ENCODE measurements around the gene HCK. TPM values are rescaled to one million over a fixed set of nuclear protein-coding genes. Genes with fewer than 3 reads are reported as not detected.

Gene HCK
- polyA plus RNA-seq, 2 of the 4 experiments (the other 2 are of a cell fraction): 0.06 TPM; not detected in 1

- TF ChIP-seq, protein P1, sequence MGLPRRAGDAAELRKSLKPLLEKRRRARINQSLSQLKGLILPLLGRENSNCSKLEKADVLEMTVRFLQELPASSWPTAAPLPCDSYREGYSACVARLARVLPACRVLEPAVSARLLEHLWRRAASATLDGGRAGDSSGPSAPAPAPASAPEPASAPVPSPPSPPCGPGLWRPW (IDR thresholded peaks at IDR 0.05): no peak
- TF ChIP-seq FOSL2 (IDR thresholded peaks at IDR 0.05) (no peak), FOSL2 (CRISPR knock-in tag; IDR thresholded peaks at IDR 0.05) (no peak), JUN (IDR thresholded peaks at IDR 0.05) (no peak), HOXB13 (CRISPR knock-in tag; IDR thresholded peaks at IDR 0.05; ENCODE audit: low read depth) (no peak), CHD2 (IDR thresholded peaks at IDR 0.05; ENCODE audit: low read length, partially characterized antibody) (no peak), MAZ (IDR thresholded peaks at IDR 0.05; ENCODE audit: borderline replicate concordance, low read depth, low read length) (no peak), CBX8 (IDR thresholded peaks at IDR 0.05) (no peak), SMC3 (IDR thresholded peaks at IDR 0.05) (no peak), CEBPB (IDR thresholded peaks at IDR 0.05) (no peak)
- TF ChIP-seq, protein P2, sequence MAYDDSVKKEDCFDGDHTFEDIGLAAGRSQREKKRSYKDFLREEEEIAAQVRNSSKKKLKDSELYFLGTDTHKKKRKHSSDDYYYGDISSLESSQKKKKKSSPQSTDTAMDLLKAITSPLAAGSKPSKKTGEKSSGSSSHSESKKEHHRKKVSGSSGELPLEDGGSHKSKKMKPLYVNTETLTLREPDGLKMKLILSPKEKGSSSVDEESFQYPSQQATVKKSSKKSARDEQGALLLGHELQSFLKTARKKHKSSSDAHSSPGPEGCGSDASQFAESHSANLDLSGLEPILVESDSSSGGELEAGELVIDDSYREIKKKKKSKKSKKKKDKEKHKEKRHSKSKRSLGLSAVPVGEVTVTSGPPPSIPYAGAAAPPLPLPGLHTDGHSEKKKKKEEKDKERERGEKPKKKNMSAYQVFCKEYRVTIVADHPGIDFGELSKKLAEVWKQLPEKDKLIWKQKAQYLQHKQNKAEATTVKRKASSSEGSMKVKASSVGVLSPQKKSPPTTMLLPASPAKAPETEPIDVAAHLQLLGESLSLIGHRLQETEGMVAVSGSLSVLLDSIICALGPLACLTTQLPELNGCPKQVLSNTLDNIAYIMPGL (CRISPR knock-in tag; IDR thresholded peaks at IDR 0.05; ENCODE audit: borderline replicate concordance): no peak
- ChIA-PET CTCF (interaction anchor here (0.9 kb wide), 1 partner anchor 33 kb away, joined by 3 read pairs; no protein-coding TSS in a partner anchor), POLR2A (no interaction called here)
- Histone ChIP-seq H3K27ac (no peak overlapping the region), H3K9me3 (no peaks in the 10 kb centered on the region), H3K4me2 (no peak overlapping the region), H3K4me1 (no peaks in the 10 kb centered on the region), H3K4me3 (no peak overlapping the region)
- ATAC-seq (no peak), DNase-seq (ENCODE audit: low read depth in 1 of 2, low spot score in 1 of 2) (no peak), FAIRE-seq (no peak)
- WGBS (ENCODE audit: missing lambda C conversion rate): 85% methylated on average over 5 of the region's 5 CpGs
Measured at GRCh38 chr20:32125506-32125905, 73.5 kb downstream of the HCK start.

DNA sequence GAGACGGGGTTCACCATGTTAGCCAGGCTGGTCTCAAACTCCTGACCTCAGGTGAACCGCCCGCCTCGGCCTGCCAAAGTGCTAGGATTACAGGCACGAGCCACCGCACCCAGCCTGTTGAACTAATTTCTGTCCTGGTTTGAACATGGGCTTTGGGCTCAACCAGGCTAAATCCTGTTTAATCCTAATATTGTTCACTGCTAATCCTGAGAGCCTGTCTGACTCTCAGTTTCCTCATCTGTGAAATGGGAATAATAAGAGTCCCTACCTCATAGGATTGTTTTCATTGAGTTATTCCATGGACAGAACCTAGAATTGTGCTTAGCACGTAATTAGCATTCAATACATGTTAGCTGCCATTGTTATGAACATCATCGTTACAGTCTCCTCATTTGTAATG lies 74.9 kb downstream of the HCK start:
- Histone ChIP-seq H3K4me3 (no peak overlapping the region), H3K9me3 (no peaks in the 10 kb centered on the region), H3K4me2 (no peak overlapping the region), H3K27ac (no peak overlapping the region), H3K4me1 (no peaks in the 10 kb centered on the region)
- DNase-seq (ENCODE audit: low read depth in 1 of 2, low spot score in 1 of 2) (no peak), ATAC-seq (no peak), FAIRE-seq (no peak)
- 82% methylated on average over 8 of the region's 8 CpGs for WGBS (ENCODE audit: missing lambda C conversion rate)
- TF ChIP-seq EP300 (IDR thresholded peaks at IDR 0.05) (no peak), BCL3 (IDR thresholded peaks at IDR 0.05) (no peak), RARB (CRISPR knock-in tag; IDR thresholded peaks at IDR 0.05) (no peak), PHF8 (IDR thresholded peaks at IDR 0.05; ENCODE audit: borderline replicate concordance, low read depth) (no peak), ZC3H11A (IDR thresholded peaks at IDR 0.05) (no peak), HDAC2 (IDR thresholded peaks at IDR 0.05) (no peak), HOXB13 (CRISPR knock-in tag; IDR thresholded peaks at IDR 0.05; ENCODE audit: low read depth) (no peak)
- TF ChIP-seq, protein P2 (CRISPR knock-in tag; IDR thresholded peaks at IDR 0.05; ENCODE audit: borderline replicate concordance): no peak
- CTCF ChIA-PET: no interaction called here
- POLR2A ChIA-PET: no interaction called here

DNA sequence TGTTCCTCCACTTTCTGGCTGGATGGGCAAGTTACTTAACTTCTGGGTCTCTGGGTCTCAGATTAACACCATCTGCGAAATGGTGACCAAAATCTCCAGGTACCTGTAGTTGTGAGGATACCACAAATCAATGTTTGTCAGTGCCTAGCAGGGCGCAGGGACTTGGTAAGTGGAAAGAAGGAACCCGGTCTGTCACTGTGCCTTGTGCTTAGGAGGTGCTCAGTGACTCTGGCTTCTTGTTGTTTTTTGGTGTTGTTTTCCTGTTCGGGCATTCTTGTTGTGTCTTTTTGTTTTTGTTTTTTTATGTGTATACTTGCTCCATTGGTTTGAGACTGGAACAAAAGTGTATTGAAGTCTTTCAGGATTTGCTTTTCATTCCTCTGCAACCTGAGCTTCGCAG lies 75.3 kb downstream of the HCK start:
- Histone ChIP-seq H3K4me2 (no peak overlapping the region), H3K4me3 (no peak overlapping the region), H3K9me3 (no peaks in the 10 kb centered on the region), H3K4me1 (no peaks in the 10 kb centered on the region), H3K27ac (no peak overlapping the region)
- FAIRE-seq (no peak), DNase-seq (ENCODE audit: low read depth in 1 of 2, low spot score in 1 of 2) (no peak), ATAC-seq (no peak)
- CTCF ChIA-PET: interaction anchor here (1.3 kb wide), 1 partner anchor 9 kb away, joined by 3 read pairs; no protein-coding TSS in a partner anchor
- TF ChIP-seq CBX2 (IDR thresholded peaks at IDR 0.05; ENCODE audit: borderline replicate concordance, low read depth): no peak
- TF ChIP-seq POLR2A (IDR thresholded peaks at IDR 0.05; ENCODE audit: low read length): no peak
- TF ChIP-seq CEBPB (IDR thresholded peaks at IDR 0.05): no peak
- TF ChIP-seq NR3C1 (IDR thresholded peaks at IDR 0.05): no peak
- no peak for TF ChIP-seq JUN (IDR thresholded peaks at IDR 0.05)
- TF ChIP-seq FOSL2 (IDR thresholded peaks at IDR 0.05): no peak
- TF ChIP-seq FOSL2 (CRISPR knock-in tag; IDR thresholded peaks at IDR 0.05): no peak
- TF ChIP-seq RARB (CRISPR knock-in tag; IDR thresholded peaks at IDR 0.05): no peak
- TF ChIP-seq, protein P1 (IDR thresholded peaks at IDR 0.05): no peak
- POLR2A ChIA-PET: no interaction called here
- WGBS (ENCODE audit: missing lambda C conversion rate): 96% methylated on average over 5 of the region's 5 CpGs
